Measurements from ENCODE around the gene KCNQ1. TPM values are rescaled to one million over a fixed set of nuclear protein-coding genes. Genes with fewer than 3 reads are reported as not detected.

KCNQ1 gene
- total RNA-seq, 4 donors from 2014 or later = 2.6 to 12.7 (median 4.9) TPM

DNA sequence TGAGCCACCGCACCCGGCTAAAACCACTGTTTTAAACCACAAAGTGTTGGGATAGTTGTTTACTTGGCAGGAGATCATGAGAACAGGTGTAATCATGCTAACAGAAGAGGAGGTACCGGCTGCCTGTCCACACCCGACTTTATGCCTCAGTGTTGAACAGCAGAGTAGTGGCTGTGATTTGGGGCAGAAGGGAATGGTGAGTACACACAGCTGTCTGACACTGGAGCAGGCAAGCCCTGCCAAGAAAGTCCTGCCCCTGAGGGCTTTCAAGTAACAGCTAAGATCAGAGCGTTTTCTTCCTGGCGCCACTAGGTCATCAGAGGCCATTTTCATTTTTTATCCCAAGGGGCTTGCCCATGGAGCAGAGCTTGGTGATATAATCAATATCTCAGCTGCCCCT, 432.7 kb downstream of the KCNQ1 start:
- H3K4me1 ChIP-seq = peaks cover 0 to 15% (median 3%) of the 10 kb centered on the region in 3 donors
- TF ChIP-seq, protein P1, sequence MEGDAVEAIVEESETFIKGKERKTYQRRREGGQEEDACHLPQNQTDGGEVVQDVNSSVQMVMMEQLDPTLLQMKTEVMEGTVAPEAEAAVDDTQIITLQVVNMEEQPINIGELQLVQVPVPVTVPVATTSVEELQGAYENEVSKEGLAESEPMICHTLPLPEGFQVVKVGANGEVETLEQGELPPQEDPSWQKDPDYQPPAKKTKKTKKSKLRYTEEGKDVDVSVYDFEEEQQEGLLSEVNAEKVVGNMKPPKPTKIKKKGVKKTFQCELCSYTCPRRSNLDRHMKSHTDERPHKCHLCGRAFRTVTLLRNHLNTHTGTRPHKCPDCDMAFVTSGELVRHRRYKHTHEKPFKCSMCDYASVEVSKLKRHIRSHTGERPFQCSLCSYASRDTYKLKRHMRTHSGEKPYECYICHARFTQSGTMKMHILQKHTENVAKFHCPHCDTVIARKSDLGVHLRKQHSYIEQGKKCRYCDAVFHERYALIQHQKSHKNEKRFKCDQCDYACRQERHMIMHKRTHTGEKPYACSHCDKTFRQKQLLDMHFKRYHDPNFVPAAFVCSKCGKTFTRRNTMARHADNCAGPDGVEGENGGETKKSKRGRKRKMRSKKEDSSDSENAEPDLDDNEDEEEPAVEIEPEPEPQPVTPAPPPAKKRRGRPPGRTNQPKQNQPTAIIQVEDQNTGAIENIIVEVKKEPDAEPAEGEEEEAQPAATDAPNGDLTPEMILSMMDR (IDR thresholded peaks at IDR 0.05) = no peak
- TF ChIP-seq POLR2AphosphoS5 (IDR thresholded peaks at IDR 0.05) (no peak), POLR2A (IDR thresholded peaks at IDR 0.05) (no peak), EP300 (IDR thresholded peaks at IDR 0.05) (no peak)
- H3K27me3 ChIP-seq = peaks cover 11% of the 10 kb centered on the region
- H3K27ac ChIP-seq = no peak overlapping the region
- WGBS, 2 donors (ENCODE audit: low coverage in 1 of 2) = 20 to 87% methylated on average over 1 to 4 of the region's 6 CpGs
- no peak for ATAC-seq
- H3K4me3 ChIP-seq = no peak overlapping the region
- peaks cover 0 to 27% of the 10 kb centered on the region in 2 donors for H3K36me3 ChIP-seq
- peaks cover 0 to 23% (median 0%) of the 10 kb centered on the region in 3 donors for H3K9me3 ChIP-seq

DNA sequence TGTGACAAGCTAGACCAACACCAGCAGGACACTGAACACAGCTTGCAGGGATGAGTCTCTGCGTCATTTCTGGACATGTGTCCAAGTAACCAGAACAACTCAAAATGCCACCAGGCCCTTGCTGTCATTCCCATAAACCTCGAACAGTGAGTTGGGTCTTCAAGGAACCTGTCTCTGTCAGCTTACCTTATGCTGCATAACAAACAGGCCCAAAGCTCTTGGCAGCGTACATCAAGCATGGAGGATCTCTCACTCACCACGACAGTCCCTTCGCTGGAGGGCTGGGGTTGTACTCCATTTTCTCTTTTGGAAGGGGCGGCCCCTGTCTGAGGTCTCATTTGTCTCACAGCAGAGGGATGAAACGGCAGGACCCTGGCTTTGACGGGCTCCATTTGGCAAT, 434.0 kb downstream of the KCNQ1 start:
- 92 to 100% methylated on average over 1 to 2 of the region's 8 CpGs for WGBS, 2 donors (ENCODE audit: low coverage in 1 of 2)
- Histone ChIP-seq H3K36me3 (peaks cover 0 to 27% of the 10 kb centered on the region in 2 donors), H3K27ac (no peak overlapping the region), H3K4me1 (peaks cover 0 to 28% (median 11%) of the 10 kb centered on the region in 3 donors), H3K4me3 (no peak overlapping the region), H3K27me3 (peaks cover 3% of the 10 kb centered on the region), H3K9me3 (peaks cover 0 to 23% (median 0%) of the 10 kb centered on the region in 3 donors)
- TF ChIP-seq, protein P1 (IDR thresholded peaks at IDR 0.05) = no peak
- TF ChIP-seq EP300 (IDR thresholded peaks at IDR 0.05) = no peak
- no peak for TF ChIP-seq POLR2A (IDR thresholded peaks at IDR 0.05)
- no peak for TF ChIP-seq POLR2AphosphoS5 (IDR thresholded peaks at IDR 0.05)
- ATAC-seq = no peak

DNA sequence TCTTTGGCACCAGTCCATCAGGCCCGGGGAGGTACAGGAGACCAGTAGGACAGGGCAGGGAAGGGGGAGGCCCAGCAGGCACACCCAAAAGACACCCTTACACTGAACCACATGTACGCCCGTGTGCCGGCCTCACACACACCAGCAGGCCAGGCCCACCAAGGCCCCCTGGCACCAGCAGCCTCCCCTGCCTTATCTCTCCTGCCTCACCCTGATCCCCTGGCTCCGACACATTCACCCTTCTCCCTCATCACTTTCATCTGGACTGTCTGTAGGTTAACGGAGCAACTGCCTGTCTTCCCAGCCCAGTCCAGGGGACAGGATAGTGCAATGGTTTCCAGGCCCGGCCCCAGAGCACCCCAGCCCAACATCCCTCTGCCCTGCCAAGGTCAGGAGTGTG, 435.8 kb downstream of the KCNQ1 start:
- H3K27me3 ChIP-seq = no peaks in the 10 kb centered on the region
- WGBS, 2 donors (ENCODE audit: low coverage in 1 of 2) = 90% methylated on average over 2 of the region's 7 CpGs; no CpG with 5 or more reads in 1 of the 2 donors
- peaks cover 0 to 16% (median 0%) of the 10 kb centered on the region in 3 donors for H3K9me3 ChIP-seq
- H3K27ac ChIP-seq = no peak overlapping the region
- peaks cover 0 to 34% (median 11%) of the 10 kb centered on the region in 3 donors for H3K4me1 ChIP-seq
- no peak for TF ChIP-seq POLR2AphosphoS5 (IDR thresholded peaks at IDR 0.05)
- TF ChIP-seq, protein P1 (IDR thresholded peaks at IDR 0.05) = no peak
- TF ChIP-seq EP300 (IDR thresholded peaks at IDR 0.05) = no peak
- no peak for TF ChIP-seq POLR2A (IDR thresholded peaks at IDR 0.05)
- no peak overlapping the region for H3K4me3 ChIP-seq
- ATAC-seq = no peak
- H3K36me3 ChIP-seq = peaks cover 0 to 19% of the 10 kb centered on the region in 2 donors

DNA sequence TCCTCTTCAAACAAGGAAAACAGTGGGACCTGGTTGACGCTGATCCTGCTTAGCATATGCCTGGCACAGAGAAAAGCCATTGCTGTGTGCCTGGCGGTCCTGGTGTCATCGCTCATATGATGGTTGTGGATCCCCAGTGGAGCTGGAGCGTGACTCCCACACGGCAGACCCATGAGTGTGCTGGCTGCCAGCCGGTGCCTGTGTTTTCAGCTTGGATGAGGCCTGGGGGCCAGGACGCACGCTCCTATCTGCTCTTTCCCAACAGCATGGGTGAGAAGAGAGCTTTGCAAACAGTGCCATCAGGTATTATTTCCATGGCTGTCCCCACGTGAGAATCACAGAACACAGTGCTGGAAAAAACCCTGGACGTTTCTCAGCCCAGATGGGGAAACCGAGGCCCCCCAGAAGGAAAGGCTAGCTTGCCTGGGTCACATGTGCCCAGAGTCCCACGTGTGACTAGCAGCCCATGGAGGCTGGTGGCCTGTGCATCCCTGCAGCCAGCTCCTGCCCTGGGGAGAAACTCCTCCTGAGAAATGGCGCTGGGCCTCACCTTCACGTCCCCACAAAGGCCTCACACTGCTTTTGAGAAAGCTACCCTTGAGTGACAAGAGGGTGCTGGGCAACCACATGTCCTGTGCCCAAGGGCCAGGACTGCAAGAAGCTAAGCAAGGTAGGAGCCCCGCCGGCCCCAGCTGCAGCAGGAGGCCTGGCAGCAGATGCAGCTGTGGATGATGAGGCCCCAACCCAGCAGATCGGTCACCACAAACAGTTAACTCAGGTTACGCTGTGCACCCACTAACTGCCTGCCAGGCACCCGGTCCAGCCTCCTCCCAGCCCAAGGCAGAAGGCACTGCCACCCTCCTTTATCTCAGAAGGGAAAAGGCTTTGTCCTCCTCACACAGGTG, 436.5 kb downstream of the KCNQ1 start:
- Histone ChIP-seq H3K4me3 (no peak overlapping the region), H3K27ac (peak overlapping the region in 3 of 4 donors; percentile 38 to 96 (median 93)), H3K27me3 (no peaks in the 10 kb centered on the region), H3K4me1 (peaks cover 0 to 38% (median 14%) of the 10 kb centered on the region in 3 donors), H3K36me3 (peaks cover 0 to 17% of the 10 kb centered on the region in 2 donors), H3K9me3 (peaks cover 0 to 16% (median 0%) of the 10 kb centered on the region in 3 donors)
- TF ChIP-seq, protein P1 (IDR thresholded peaks at IDR 0.05) = no peak
- ATAC-seq = no peak
- 69 to 100% methylated on average over 2 to 3 of the region's 19 CpGs for WGBS, 2 donors (ENCODE audit: low coverage in 1 of 2)

Data from gastroesophageal sphincter (tissue), 4 donors.